ENCODE results near the gene CSTA.

Gene CSTA

GRCh38 chr3:122389197-122389596 lies 64.1 kb downstream of the CSTA start:
- Histone ChIP-seq H3K36me3 (ENCODE audit: insufficient read depth, low read length) (peaks cover 8% of the 10 kb centered on the region; the same call in 1 of the 2 replicates), H3F3A (ENCODE audit: low read depth) (no peaks in the 10 kb centered on the region), H4K20me1 (ENCODE audit: insufficient read depth, low read length, poor library complexity, severe bottlenecking) (peaks cover 11% of the 10 kb centered on the region), H2AFZ (ENCODE audit: low read length) (no peak overlapping the region), H3K9ac (ENCODE audit: low read depth, low read length, poor library complexity, severe bottlenecking) (no peak overlapping the region), H3K79me2 (ENCODE audit: insufficient read depth, low read length) (peaks cover 92% of the 10 kb centered on the region; the same call in 1 of the 2 replicates), H3K4me2 (ENCODE audit: low read depth, low read length, poor library complexity, severe bottlenecking) (peak overlapping the region; percentile 98), H3K9me2 (replicated peaks; ENCODE audit: low read depth, low read length) (no peaks in the 10 kb centered on the region), H3K4me3 (ENCODE audit: low read length, poor library complexity, severe bottlenecking) (no peak overlapping the region), H3K4me1 (ENCODE audit: insufficient read depth, low read length, poor library complexity, severe bottlenecking) (peaks cover 53% of the 10 kb centered on the region), H3K27me3 (ENCODE audit: insufficient read depth, low read length, poor library complexity, severe bottlenecking) (no peaks in the 10 kb centered on the region), H3K9me3 (ENCODE audit: insufficient read depth, low read depth, low read length) (no peaks in the 10 kb centered on the region)
- TF ChIP-seq CTCF (conservative IDR thresholded peaks at IDR 0.05; ENCODE audit: low read length): no peak
- no peak for TF ChIP-seq EZH2phosphoT487 (IDR thresholded peaks at IDR 0.05; ENCODE audit: borderline replicate concordance)

- TF ChIP-seq EZH2phosphoT487 (IDR thresholded peaks at IDR 0.05; ENCODE audit: borderline replicate concordance) (no peak), CTCF (conservative IDR thresholded peaks at IDR 0.05; ENCODE audit: low read length) (no peak)
- Histone ChIP-seq H2AFZ (ENCODE audit: low read length) (no peak overlapping the region), H3K36me3 (ENCODE audit: insufficient read depth, low read length) (peaks cover 8% of the 10 kb centered on the region; the same call in 1 of the 2 replicates), H3K9ac (ENCODE audit: low read depth, low read length, poor library complexity, severe bottlenecking) (peak overlapping the region; percentile 19), H4K20me1 (ENCODE audit: insufficient read depth, low read length, poor library complexity, severe bottlenecking) (peaks cover 11% of the 10 kb centered on the region), H3K4me2 (ENCODE audit: low read depth, low read length, poor library complexity, severe bottlenecking) (peak overlapping the region; percentile 98), H3K4me1 (ENCODE audit: insufficient read depth, low read length, poor library complexity, severe bottlenecking) (peaks cover 58% of the 10 kb centered on the region), H3K79me2 (ENCODE audit: insufficient read depth, low read length) (peaks cover 88% of the 10 kb centered on the region; the same call in 1 of the 2 replicates), H3K9me3 (ENCODE audit: insufficient read depth, low read depth, low read length) (no peaks in the 10 kb centered on the region), H3K9me2 (replicated peaks; ENCODE audit: low read depth, low read length) (no peaks in the 10 kb centered on the region), H3K27me3 (ENCODE audit: insufficient read depth, low read length, poor library complexity, severe bottlenecking) (no peaks in the 10 kb centered on the region), H3F3A (ENCODE audit: low read depth) (no peaks in the 10 kb centered on the region), H3K4me3 (ENCODE audit: low read length, poor library complexity, severe bottlenecking) (peak overlapping the region; percentile 42)
Measured at GRCh38 chr3:122389892-122390291, 64.8 kb downstream of the CSTA start.

- H3K9me3 ChIP-seq (ENCODE audit: insufficient read depth, low read depth, low read length): no peaks in the 10 kb centered on the region
- H3F3A ChIP-seq (ENCODE audit: low read depth): no peaks in the 10 kb centered on the region
- peak overlapping the region; percentile 19 for H3K9ac ChIP-seq (ENCODE audit: low read depth, low read length, poor library complexity, severe bottlenecking)
- no peaks in the 10 kb centered on the region for H3K9me2 ChIP-seq (replicated peaks; ENCODE audit: low read depth, low read length)
- TF ChIP-seq CTCF (conservative IDR thresholded peaks at IDR 0.05; ENCODE audit: low read length) (no peak), EZH2phosphoT487 (IDR thresholded peaks at IDR 0.05; ENCODE audit: borderline replicate concordance) (no peak)
- no peaks in the 10 kb centered on the region for H3K27me3 ChIP-seq (ENCODE audit: insufficient read depth, low read length, poor library complexity, severe bottlenecking)
- peak overlapping the region; percentile 42 for H3K4me3 ChIP-seq (ENCODE audit: low read length, poor library complexity, severe bottlenecking)
- H4K20me1 ChIP-seq (ENCODE audit: insufficient read depth, low read length, poor library complexity, severe bottlenecking): peaks cover 11% of the 10 kb centered on the region
- H3K79me2 ChIP-seq (ENCODE audit: insufficient read depth, low read length): peaks cover 81% of the 10 kb centered on the region; the same call in 1 of the 2 replicates
- H3K4me2 ChIP-seq (ENCODE audit: low read depth, low read length, poor library complexity, severe bottlenecking): peak overlapping the region; percentile 98
- H3K4me1 ChIP-seq (ENCODE audit: insufficient read depth, low read length, poor library complexity, severe bottlenecking): peaks cover 59% of the 10 kb centered on the region
- H2AFZ ChIP-seq (ENCODE audit: low read length): no peak overlapping the region
- peaks cover 8% of the 10 kb centered on the region; the same call in 1 of the 2 replicates for H3K36me3 ChIP-seq (ENCODE audit: insufficient read depth, low read length)
Measured at GRCh38 chr3:122390665-122391064, 65.6 kb downstream of the CSTA start.
